Measurements from ENCODE around the gene APOH. TPM values are rescaled to one million over a fixed set of nuclear protein-coding genes. Genes with fewer than 3 reads are reported as not detected.
A peak's percentile ranks its signal among the peaks of the same experiment; 100 is the strongest.

Gene APOH
- total and polyA plus RNA-seq, 2 of the 13 experiments (the other 11 are each of a cell fraction or from before 2014, with no cell fraction given), result 4,846 to 5,748 TPM

GRCh38 chr17:66191593-66192377 lies 37.4 kb downstream of the APOH start, which contains the start of gene CEP112 (continued):
- TF ChIP-seq KLF12 (CRISPR knock-in tag; IDR thresholded peaks at IDR 0.05; ENCODE audit: borderline replicate concordance) (peak; percentile 93), ETV5 (CRISPR knock-in tag; IDR thresholded peaks at IDR 0.05; ENCODE audit: borderline replicate concordance) (peak; percentile 37; the same call in 1 of the 2 replicates), ZFP82 (CRISPR knock-in tag; IDR thresholded peaks at IDR 0.05; ENCODE audit: borderline replicate concordance) (no peak), ZBTB37 (CRISPR knock-in tag; IDR thresholded peaks at IDR 0.05) (no peak), CHCHD3 (CRISPR knock-in tag; IDR thresholded peaks at IDR 0.05) (no peak), NFKB2 (CRISPR knock-in tag; IDR thresholded peaks at IDR 0.05; ENCODE audit: borderline replicate concordance) (peak; percentile 63; the same call in 1 of the 2 replicates), BHLHE40 (IDR thresholded peaks at IDR 0.05; ENCODE audit: low read length) (no peak), GFI1 (CRISPR knock-in tag; IDR thresholded peaks at IDR 0.05; ENCODE audit: borderline replicate concordance) (peak; percentile 56), TCF7L2 (IDR thresholded peaks at IDR 0.05; ENCODE audit: low read depth, low read length) (no peak), ZNF205 (CRISPR knock-in tag; IDR thresholded peaks at IDR 0.05) (no peak), ZBTB20 (CRISPR knock-in tag; IDR thresholded peaks at IDR 0.05; ENCODE audit: borderline replicate concordance, low read depth) (no peak; the same call in 1 of the 2 replicates), TBL1XR1 (IDR thresholded peaks at IDR 0.05; ENCODE audit: borderline replicate concordance, low read length, partially characterized antibody) (no peak), REL (CRISPR knock-in tag; conservative IDR thresholded peaks at IDR 0.05) (no peak), HOXA9 (CRISPR knock-in tag; IDR thresholded peaks at IDR 0.05; ENCODE audit: borderline replicate concordance) (0 out of 2 replicates have a peak, but pooled peaks have one; percentile 46), CC2D1A (CRISPR knock-in tag; IDR thresholded peaks at IDR 0.05) (no peak), ZBTB7A (CRISPR knock-in tag; IDR thresholded peaks at IDR 0.05) (peak; percentile 73; the same call in 1 of the 2 replicates), STAT5B (CRISPR knock-in tag; IDR thresholded peaks at IDR 0.05) (no peak), ZNF780A (CRISPR knock-in tag; IDR thresholded peaks at IDR 0.05) (no peak), HDAC2 (CRISPR knock-in tag; IDR thresholded peaks at IDR 0.05) (peak; percentile 29; the same call in 1 of the 2 replicates), NFIB (CRISPR knock-in tag; IDR thresholded peaks at IDR 0.05; ENCODE audit: borderline replicate concordance) (no peak), ZFP90 (CRISPR knock-in tag; IDR thresholded peaks at IDR 0.05; ENCODE audit: borderline replicate concordance) (peak; percentile 63; the same call in 1 of the 2 replicates), ZNF547 (CRISPR knock-in tag; IDR thresholded peaks at IDR 0.05) (no peak; the same call in 1 of the 2 replicates), RFXANK (CRISPR knock-in tag; IDR thresholded peaks at IDR 0.05) (no peak), FOSL2 (CRISPR knock-in tag; IDR thresholded peaks at IDR 0.05) (peak; percentile 31; the same call in 1 of the 2 replicates), ZNF619 (CRISPR knock-in tag; IDR thresholded peaks at IDR 0.05) (no peak), MAFG (CRISPR knock-in tag; IDR thresholded peaks at IDR 0.05) (peak; percentile 42; the same call in 1 of the 2 replicates), HOXA7 (CRISPR knock-in tag; IDR thresholded peaks at IDR 0.05) (no peak)
- TF ChIP-seq, protein P1, sequence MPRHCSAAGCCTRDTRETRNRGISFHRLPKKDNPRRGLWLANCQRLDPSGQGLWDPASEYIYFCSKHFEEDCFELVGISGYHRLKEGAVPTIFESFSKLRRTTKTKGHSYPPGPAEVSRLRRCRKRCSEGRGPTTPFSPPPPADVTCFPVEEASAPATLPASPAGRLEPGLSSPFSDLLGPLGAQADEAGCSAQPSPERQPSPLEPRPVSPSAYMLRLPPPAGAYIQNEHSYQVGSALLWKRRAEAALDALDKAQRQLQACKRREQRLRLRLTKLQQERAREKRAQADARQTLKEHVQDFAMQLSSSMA (CRISPR knock-in tag; IDR thresholded peaks at IDR 0.05), result peak; percentile 86
- TF ChIP-seq, protein P2, sequence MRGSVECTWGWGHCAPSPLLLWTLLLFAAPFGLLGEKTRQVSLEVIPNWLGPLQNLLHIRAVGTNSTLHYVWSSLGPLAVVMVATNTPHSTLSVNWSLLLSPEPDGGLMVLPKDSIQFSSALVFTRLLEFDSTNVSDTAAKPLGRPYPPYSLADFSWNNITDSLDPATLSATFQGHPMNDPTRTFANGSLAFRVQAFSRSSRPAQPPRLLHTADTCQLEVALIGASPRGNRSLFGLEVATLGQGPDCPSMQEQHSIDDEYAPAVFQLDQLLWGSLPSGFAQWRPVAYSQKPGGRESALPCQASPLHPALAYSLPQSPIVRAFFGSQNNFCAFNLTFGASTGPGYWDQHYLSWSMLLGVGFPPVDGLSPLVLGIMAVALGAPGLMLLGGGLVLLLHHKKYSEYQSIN (CRISPR knock-in tag; IDR thresholded peaks at IDR 0.05; ENCODE audit: borderline replicate concordance), result no peak

All from HepG2 (cell line).